Ureter (tissue), 1 donor: Measurements from ENCODE around the gene TMEM41A. TPM values are rescaled to one million over a fixed set of nuclear protein-coding genes. Genes with fewer than 3 reads are reported as not detected.
"Not testable (repeated sequence)": the region's sequence is repeated elsewhere in the genome, so short reads cannot be mapped to it uniquely, and the experiment has no call there.

ENCODE experiments used
- DNase-seq: peaks from one replicate; pipeline ENCODE4 v3.0.0-alpha.2; 2020; ENCODE audit warnings: low spot score
- total RNA-seq: library from RNA; stranded (reverse); gene quantifications from one replicate; pipeline ENCODE4 v1.2.4, GENCODE V29; 2023
- donor health status: DM: yes; HTN: yes; CAD: no.

TMEM41A gene
- total RNA-seq, 1 donor from 2014 or later = 31.9 TPM

GRCh38 chr3:185488465-185488864, 10.4 kb downstream of the TMEM41A start:
- no peak for DNase-seq

DNA sequence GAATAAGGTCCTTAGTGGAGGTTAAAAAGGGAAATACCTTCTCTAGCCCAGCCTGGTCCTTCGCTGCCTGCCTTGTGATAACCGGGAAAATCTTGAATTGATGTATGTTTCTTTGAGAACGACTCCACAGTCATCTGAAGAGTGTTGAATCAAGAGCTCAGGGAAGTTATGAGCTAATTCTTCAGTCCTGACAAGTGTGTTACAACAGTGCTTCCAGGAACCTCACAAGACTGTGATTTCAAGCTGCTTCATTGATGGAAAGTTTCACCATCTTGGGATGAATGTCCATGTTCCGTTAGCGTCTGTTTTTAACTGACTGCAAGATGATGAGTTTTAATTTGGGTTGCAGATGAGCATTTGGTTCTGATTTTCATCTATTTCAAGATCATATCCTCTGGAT, 12.4 kb downstream of the TMEM41A start:
- no peak for DNase-seq

GRCh38 chr3:185484296-185484695, 14.5 kb downstream of the TMEM41A start:
- no peak for DNase-seq

- DNase-seq = no peak
Measured at GRCh38 chr3:185479373-185479945, 19.4 kb downstream of the TMEM41A start.

GRCh38 chr3:185477316-185477715, 21.5 kb downstream of the TMEM41A start:
- no peak for DNase-seq

DNA sequence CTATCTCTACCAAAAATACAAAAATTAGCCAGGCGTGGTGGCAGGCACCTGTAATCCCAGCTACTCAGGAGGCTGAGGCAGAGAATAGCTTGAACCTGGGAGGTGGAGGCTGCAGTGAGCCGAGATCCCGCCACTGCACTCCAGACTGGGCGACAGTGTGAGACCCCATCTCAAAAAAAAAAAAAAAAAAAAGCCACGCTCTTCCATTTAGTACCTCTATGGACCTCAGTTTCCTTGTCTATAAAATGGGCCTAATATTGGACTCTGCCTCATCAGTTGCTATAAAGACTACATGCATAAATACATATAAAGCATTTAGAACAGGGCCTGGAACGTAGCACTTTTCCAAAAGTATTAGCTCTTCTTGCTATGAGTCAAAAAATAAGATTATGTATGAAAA, 23.9 kb downstream of the TMEM41A start:
- DNase-seq = not testable (repeated sequence)

DNA sequence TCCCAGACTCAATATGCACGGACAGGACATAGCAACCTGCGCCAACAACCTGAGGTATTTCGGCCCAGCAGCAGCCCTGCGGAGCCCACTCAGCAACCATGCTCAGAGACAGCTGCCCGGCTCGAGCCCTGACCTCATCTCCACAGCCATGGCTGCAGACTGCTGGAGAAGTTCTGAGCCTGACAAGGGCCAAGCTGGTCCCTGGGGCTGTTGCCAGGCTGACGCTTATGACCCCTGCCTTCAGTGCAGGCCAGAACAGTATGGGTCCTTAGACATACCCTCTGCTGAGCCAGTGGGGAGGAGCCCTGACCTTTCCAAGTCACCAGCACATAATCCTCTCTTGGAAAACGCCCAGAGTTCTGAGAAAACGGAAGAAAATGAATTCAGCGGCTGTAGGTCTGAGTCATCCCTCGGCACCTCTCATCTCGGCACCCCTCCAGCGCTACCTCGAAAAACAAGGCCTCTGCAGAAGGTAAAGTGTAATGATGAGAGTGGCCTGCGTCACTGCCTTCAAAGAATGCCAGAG, 25.5 kb downstream of the TMEM41A start:
- DNase-seq = no peak

GRCh38 chr3:185470323-185470722, 28.5 kb downstream of the TMEM41A start:
- no peak for DNase-seq

DNA sequence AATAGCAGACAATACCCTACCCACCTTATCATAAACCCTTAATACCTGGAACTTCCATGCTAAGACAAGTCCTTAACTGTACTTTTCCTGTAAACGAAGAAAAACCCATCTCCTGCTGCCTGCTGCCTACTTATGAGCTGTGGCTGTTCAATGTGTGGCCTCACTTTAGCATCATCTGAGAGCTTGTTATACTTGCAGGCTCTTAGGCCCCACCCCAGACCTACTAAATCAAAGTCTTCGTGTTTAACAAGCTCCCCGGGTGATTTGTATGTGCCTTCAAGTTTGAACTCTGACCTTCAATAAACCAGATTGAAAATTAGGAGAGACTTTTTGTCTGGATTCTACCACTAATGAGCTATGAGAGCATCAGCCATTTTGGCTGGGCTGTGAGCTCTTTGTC, 29.3 kb downstream of the TMEM41A start:
- DNase-seq = no peak

- DNase-seq = not testable (repeated sequence)
Measured at GRCh38 chr3:185466123-185466522, 32.7 kb downstream of the TMEM41A start.

DNA sequence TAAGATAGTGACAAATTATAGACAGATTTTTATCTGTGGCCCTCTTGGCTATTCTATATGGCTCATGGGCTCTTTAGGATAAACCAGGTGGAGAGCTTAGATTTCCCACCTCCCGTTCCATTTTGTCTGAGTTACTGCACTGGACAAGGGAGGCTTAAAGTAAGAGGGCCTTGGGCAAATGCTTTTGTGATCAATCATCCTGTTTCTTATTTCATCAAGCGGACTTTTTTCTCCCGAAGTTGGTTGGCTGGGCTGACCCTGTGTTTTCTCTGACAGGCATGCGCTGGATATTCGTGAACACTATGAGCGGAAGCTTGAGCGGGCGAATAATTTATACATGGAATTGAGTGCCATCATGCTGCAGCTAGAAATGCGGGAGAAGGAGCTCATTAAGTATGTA, 33.4 kb downstream of the TMEM41A start:
- DNase-seq = no peak

- no peak for DNase-seq
Measured at GRCh38 chr3:185460719-185461350, 38.0 kb downstream of the TMEM41A start.

GRCh38 chr3:185460309-185460708, 38.5 kb downstream of the TMEM41A start:
- DNase-seq = no peak

- DNase-seq = no peak
Measured at GRCh38 chr3:185457376-185457775, 41.5 kb downstream of the TMEM41A start.

DNA sequence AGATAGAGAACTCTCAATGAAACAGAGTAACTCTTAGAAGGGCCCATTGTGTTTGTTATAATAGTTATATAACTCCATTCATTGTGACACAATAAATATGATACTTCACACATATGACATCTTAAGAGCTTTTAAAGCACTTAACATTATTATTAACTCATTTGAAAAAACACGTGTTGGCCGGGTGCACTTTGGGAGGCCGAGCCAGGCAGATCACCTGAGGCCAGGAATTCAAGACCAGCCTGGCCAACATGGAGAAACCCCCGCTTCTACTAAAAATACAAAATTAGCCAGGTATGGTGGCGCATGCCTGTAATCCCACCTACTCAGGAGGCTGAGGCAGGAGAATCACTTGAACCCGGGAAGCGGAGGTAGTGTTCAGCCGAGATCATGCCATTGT, 47.4 kb downstream of the TMEM41A start:
- DNase-seq = not testable (repeated sequence)

DNA sequence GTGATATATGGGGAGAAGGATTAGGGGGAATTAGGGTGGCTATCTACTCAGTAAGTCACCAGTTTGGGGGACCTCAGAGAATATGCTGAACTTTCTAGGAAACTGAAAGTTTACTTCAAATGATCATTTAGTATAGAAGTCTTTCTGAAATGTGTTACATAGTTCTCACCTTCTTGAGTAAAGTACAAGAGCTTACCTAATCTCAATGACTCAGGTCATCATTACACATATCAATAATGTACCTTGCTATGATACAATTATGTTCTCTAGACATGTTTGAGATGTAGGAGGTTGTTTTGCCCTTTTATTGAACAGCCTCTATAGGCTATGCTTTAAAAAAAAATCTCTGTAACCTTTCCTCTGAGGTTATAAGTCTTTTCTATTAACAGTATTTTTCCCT, 50.7 kb downstream of the TMEM41A start:
- no peak for DNase-seq

GRCh38 chr3:185444329-185444728, 54.5 kb downstream of the TMEM41A start:
- no peak for DNase-seq

- DNase-seq = no peak
Measured at GRCh38 chr3:185442031-185442430, 56.8 kb downstream of the TMEM41A start.

DNA sequence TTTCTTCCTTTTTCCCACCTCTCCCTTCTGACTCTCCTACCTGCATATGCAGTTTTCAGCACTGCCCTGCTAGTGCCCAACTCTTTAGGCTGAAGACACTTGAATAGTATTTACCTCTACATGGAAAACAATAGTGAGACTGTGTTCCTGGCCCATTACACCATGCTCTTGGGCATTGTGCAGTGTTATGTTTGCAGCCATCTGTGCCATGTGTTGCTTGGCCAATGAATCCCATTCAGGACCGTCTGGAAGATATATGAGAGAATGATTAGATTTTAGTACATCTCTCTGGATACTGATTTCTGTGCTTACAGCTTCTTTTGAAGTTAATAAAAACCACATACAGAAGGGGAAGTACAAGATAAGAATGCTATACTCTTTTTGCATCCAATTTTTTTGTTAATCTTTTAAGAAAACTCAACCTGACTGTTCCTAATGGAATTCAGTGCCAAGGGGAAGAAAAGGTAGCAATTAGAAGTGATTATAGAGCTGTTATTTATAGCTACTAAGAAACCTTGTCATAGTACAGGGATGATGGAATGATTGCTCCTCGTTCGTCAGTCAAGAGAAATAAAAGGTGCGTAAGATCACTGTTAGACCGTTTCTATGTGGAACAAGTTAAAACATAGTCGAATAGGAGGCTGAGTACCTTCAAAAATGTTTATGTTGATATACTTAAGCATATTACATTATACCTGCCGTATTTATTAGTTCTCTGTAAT, 58.9 kb downstream of the TMEM41A start:
- no peak for DNase-seq
